ENCODE results near the gene TOGARAM2. TPM values are rescaled to one million over a fixed set of nuclear protein-coding genes. Genes with fewer than 3 reads are reported as not detected.
"Not testable (repeated sequence)": the region's sequence is repeated elsewhere in the genome, so short reads cannot be mapped to it uniquely, and the experiment has no call there.

TOGARAM2 gene
- total RNA-seq, 5 donors from 2014 or later (not counting 1 experiment from before 2014, with no cell fraction given), result 1.7 to 5.2 (median 2.7) TPM

DNA sequence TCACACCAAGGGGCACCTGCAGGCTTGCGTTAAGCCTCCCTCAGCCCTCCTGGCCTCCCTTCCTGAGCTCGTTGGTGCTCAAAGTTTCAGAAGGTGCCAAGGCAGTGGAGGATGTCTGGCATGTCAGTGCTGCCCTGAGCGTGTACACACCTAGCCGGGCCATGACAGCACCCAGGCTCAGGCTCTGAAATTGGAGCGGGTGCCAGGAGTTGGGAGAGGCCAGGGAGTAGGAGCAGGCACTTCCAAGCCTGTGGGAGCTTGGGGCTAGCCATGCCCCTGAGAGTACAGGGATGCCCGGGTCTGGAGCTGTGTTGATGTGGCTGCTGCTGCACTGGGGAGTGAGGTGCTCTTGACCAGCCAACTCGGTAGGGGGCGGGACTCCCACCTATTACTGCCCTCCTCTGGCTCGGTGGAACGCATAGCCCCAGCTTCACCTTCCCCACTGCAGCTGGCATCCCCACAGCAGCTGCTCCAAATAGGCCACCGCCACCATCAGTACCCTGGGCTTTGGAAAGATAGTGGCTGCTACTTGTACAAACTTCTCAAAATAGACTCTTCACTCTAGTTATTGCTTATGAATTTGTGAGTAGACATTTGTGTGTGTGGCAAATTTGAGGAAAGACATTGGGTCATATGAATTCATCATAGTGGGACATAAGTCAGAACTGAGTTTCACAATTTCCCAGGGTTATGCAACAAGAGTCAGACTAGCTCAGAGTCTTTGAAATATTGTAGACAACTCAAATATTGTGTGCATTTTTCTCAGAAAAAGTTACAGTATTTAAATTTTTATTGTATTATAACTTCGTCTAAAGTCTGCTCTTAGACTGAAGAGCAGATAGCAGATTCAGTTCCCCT, 100.0 kb downstream of the TOGARAM2 start:
- Histone ChIP-seq H3K9me3 (no peaks in the 10 kb centered on the region), H3K36me3 (ENCODE audit: control insufficient read depth in 2 of 2, extremely low read depth in 1 of 2, insufficient read depth in 1 of 2, low read length in 1 of 2) (no peaks in the 10 kb centered on the region), H3K4me1 (ENCODE audit: control insufficient read depth in 1 of 2, extremely low read depth in 1 of 2, insufficient read depth in 2 of 2, low read length in 2 of 2) (no peaks in the 10 kb centered on the region), H3K27me3 (replicated peaks in 1 of 2; ENCODE audit: control insufficient read depth in 2 of 2, extremely low read depth in 1 of 2, insufficient read depth in 2 of 2, low read length in 1 of 2) (peaks cover 0 to 5% of the 10 kb centered on the region in 2 experiments), H3K27ac (ENCODE audit: low read length) (no peak overlapping the region), H3K4me3 (ENCODE audit: control insufficient read depth in 1 of 2, extremely low read depth in 1 of 2, low read length in 1 of 2) (no peak overlapping the region)
- no peak overlapping the region for H3K4me3 Mint-ChIP-seq
- ChIA-PET CTCF (no interaction called here), POLR2A (no interaction called here)
- 94% methylated on average over 5 of the region's 12 CpGs for WGBS (ENCODE audit: insufficient coverage)
- no peak for ATAC-seq (replicated peaks in 1 of 4)
- peaks cover 0 to 8% (median 2%) of the 10 kb centered on the region in 3 donors for H3K9me3 Mint-ChIP-seq
- DNase-seq, result no peak
- no peak overlapping the region for H3K27ac Mint-ChIP-seq
- no peaks in the 10 kb centered on the region for H3K27me3 Mint-ChIP-seq
- no peaks in the 10 kb centered on the region for H3K36me3 Mint-ChIP-seq
- H3K4me1 Mint-ChIP-seq, result no peaks in the 10 kb centered on the region

DNA sequence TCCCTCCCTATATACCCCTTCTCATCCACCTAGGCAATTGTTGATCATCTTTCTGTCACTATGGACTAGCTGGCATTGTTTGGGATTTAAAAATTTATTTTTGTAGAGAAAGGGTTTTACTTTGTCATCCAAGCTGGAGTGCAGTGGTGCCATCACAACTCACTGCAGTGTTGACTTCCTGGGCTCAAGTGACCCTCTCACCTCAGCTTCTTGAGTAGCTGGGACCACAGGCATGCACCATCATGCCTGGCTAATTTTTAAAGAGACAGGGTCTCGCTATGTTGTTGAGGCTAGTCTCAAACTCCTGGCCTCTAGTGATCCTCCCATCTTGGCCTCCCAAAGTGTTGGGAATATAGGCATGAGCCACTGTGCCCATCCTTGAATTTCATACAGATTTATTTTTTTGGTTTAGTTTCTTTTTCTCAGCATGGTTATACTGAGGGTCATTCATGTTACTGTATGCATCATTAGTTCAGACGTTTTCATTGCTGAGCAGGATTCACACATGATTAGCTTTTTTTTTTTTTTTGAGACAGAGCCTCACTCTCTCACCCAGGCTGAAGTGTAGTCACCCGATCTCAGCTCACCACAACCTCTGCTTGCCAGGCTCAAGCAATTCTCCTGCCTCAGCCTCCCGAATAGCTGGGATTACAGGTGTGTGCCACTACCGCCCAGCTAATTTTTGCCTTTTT, 101.9 kb downstream of the TOGARAM2 start:
- peaks cover 0 to 4% (median 2%) of the 10 kb centered on the region in 3 donors for H3K9me3 Mint-ChIP-seq
- H3K27ac Mint-ChIP-seq, result no peak overlapping the region
- H3K27me3 ChIP-seq (replicated peaks in 1 of 2; ENCODE audit: control insufficient read depth in 2 of 2, extremely low read depth in 1 of 2, insufficient read depth in 2 of 2, low read length in 1 of 2), result peaks cover 0 to 7% of the 10 kb centered on the region in 2 experiments
- no peaks in the 10 kb centered on the region for H3K4me1 ChIP-seq (ENCODE audit: control insufficient read depth in 1 of 2, extremely low read depth in 1 of 2, insufficient read depth in 2 of 2, low read length in 2 of 2)
- H3K4me3 ChIP-seq (ENCODE audit: control insufficient read depth in 1 of 2, extremely low read depth in 1 of 2, low read length in 1 of 2), result no peak overlapping the region
- no peaks in the 10 kb centered on the region for H3K4me1 Mint-ChIP-seq
- H3K9me3 ChIP-seq, result no peaks in the 10 kb centered on the region
- 78% methylated on average over 3 of the region's 5 CpGs for WGBS (ENCODE audit: insufficient coverage)
- H3K27me3 Mint-ChIP-seq, result peaks cover 6% of the 10 kb centered on the region in 2 donors
- CTCF ChIA-PET, result no interaction called here
- no peak overlapping the region for H3K27ac ChIP-seq (ENCODE audit: low read length)
- H3K4me3 Mint-ChIP-seq, result no peak overlapping the region
- no peak for ATAC-seq (replicated peaks in 1 of 4)
- no peaks in the 10 kb centered on the region for H3K36me3 ChIP-seq (ENCODE audit: control insufficient read depth in 2 of 2, extremely low read depth in 1 of 2, insufficient read depth in 1 of 2, low read length in 1 of 2)
- H3K36me3 Mint-ChIP-seq, result no peaks in the 10 kb centered on the region
- no peak for DNase-seq
- POLR2A ChIA-PET, result no interaction called here

DNA sequence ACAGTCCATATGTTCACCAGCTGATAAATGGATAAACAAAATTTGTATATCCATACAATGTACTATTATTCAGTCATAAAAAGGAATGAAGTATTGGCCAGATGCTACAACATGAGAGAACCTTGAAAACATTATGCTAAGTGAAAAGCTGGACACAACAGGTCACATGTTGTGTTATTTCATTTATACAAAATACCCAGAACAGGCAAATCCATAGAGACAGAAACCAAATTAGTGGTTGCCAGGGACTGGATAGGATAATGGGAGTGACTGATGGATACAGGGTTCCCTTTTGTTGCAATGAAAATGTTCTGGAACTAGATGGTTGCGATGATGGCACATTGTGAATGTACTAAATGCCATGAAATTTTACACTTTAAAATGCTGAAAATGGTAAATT, 103.5 kb downstream of the TOGARAM2 start:
- Mint-ChIP-seq H3K4me1 (no peaks in the 10 kb centered on the region), H3K27ac (no peak overlapping the region), H3K27me3 (peaks cover 9 to 14% of the 10 kb centered on the region in 2 donors), H3K36me3 (no peaks in the 10 kb centered on the region), H3K9me3 (no peaks in the 10 kb centered on the region), H3K4me3 (no peak overlapping the region)
- no peaks in the 10 kb centered on the region for H3K4me1 ChIP-seq (ENCODE audit: control insufficient read depth in 1 of 2, extremely low read depth in 1 of 2, insufficient read depth in 2 of 2, low read length in 2 of 2)
- H3K4me3 ChIP-seq (ENCODE audit: control insufficient read depth in 1 of 2, extremely low read depth in 1 of 2, low read length in 1 of 2), result no peak overlapping the region
- ATAC-seq (replicated peaks in 1 of 4) (no peak), DNase-seq (no peak)
- no peaks in the 10 kb centered on the region for H3K9me3 ChIP-seq
- no peak overlapping the region for H3K27ac ChIP-seq (ENCODE audit: low read length)
- CTCF ChIA-PET, result no interaction called here
- WGBS (ENCODE audit: insufficient coverage), result no CpG with 5 or more reads among the region's 1 CpG
- H3K27me3 ChIP-seq (replicated peaks in 1 of 2; ENCODE audit: control insufficient read depth in 2 of 2, extremely low read depth in 1 of 2, insufficient read depth in 2 of 2, low read length in 1 of 2), result peaks cover 0 to 7% of the 10 kb centered on the region in 2 experiments
- POLR2A ChIA-PET, result no interaction called here
- H3K36me3 ChIP-seq (ENCODE audit: control insufficient read depth in 2 of 2, extremely low read depth in 1 of 2, insufficient read depth in 1 of 2, low read length in 1 of 2), result no peaks in the 10 kb centered on the region

DNA sequence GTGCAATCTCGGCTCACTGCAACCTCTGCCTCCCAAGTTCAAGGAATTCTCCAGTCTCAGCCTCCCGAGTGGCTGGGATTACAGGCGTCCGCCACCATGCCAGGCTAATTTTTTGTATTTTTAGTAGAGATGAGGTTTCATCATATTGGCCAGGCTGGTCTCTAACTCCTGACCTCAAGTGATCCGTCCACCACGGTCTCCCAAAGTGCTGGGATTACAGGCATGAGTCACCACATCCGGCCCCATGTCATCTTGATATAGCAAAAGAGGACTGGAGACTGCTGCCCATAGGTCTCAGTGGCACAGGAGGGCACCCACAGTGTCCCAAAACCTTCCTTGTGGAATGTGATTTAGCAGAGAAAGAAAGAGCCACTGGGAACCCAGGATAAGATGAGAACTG, 109.2 kb downstream of the TOGARAM2 start:
- H3K4me3 Mint-ChIP-seq; CTCF ChIA-PET; DNase-seq; H3K27me3 ChIP-seq (replicated peaks in 1 of 2; ENCODE audit: control insufficient read depth in 2 of 2, extremely low read depth in 1 of 2, insufficient read depth in 2 of 2, low read length in 1 of 2); H3K36me3 Mint-ChIP-seq; H3K4me3 ChIP-seq (ENCODE audit: control insufficient read depth in 1 of 2, extremely low read depth in 1 of 2, low read length in 1 of 2); H3K36me3 ChIP-seq (ENCODE audit: control insufficient read depth in 2 of 2, extremely low read depth in 1 of 2, insufficient read depth in 1 of 2, low read length in 1 of 2); POLR2A ChIA-PET; H3K27ac Mint-ChIP-seq; H3K4me1 ChIP-seq (ENCODE audit: control insufficient read depth in 1 of 2, extremely low read depth in 1 of 2, insufficient read depth in 2 of 2, low read length in 2 of 2); H3K27ac ChIP-seq (ENCODE audit: low read length); ATAC-seq (replicated peaks in 1 of 4); H3K9me3 ChIP-seq; H3K4me1 Mint-ChIP-seq; H3K9me3 Mint-ChIP-seq: not testable (repeated sequence)
- 76% methylated on average over 3 of the region's 7 CpGs for WGBS (ENCODE audit: insufficient coverage)
- peaks cover 14 to 15% of the 10 kb centered on the region in 2 donors for H3K27me3 Mint-ChIP-seq

DNA sequence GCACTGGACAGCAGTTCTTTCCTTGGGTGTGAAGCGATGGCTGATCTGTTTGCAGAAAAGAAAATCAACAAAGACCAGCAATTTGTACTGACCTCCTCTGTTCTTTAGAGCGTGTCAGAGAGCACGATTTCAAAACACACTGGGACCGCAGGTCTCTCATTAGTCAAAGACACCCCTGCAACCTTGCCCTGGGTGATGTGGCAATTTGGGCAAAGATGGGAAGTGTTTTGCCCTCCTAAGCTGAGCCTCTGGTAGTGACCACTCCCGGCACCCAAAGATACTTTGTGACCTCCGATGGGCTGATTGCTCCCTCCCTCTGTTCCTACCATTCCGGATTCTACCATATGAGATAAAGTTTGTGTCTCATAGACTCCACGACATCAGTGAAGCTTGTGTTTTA, 115.9 kb downstream of the TOGARAM2 start:
- Mint-ChIP-seq H3K4me3 (no peak overlapping the region), H3K36me3 (no peaks in the 10 kb centered on the region), H3K27me3 (peaks cover 0 to 2% of the 10 kb centered on the region in 2 donors), H3K4me1 (no peaks in the 10 kb centered on the region), H3K27ac (no peak overlapping the region), H3K9me3 (no peaks in the 10 kb centered on the region)
- Histone ChIP-seq H3K27ac (ENCODE audit: low read length) (no peak overlapping the region), H3K36me3 (ENCODE audit: control insufficient read depth in 2 of 2, extremely low read depth in 1 of 2, insufficient read depth in 1 of 2, low read length in 1 of 2) (no peaks in the 10 kb centered on the region), H3K27me3 (replicated peaks in 1 of 2; ENCODE audit: control insufficient read depth in 2 of 2, extremely low read depth in 1 of 2, insufficient read depth in 2 of 2, low read length in 1 of 2) (no peaks in the 10 kb centered on the region), H3K4me3 (ENCODE audit: control insufficient read depth in 1 of 2, extremely low read depth in 1 of 2, low read length in 1 of 2) (no peak overlapping the region), H3K9me3 (no peaks in the 10 kb centered on the region), H3K4me1 (ENCODE audit: control insufficient read depth in 1 of 2, extremely low read depth in 1 of 2, insufficient read depth in 2 of 2, low read length in 2 of 2) (no peaks in the 10 kb centered on the region)
- POLR2A ChIA-PET, result interaction anchor here (0.6 kb wide), 2 partner anchors 26 to 42 kb away, joined by 3 to 5 read pairs; no protein-coding TSS in a partner anchor
- CTCF ChIA-PET, result no interaction called here
- WGBS (ENCODE audit: insufficient coverage), result 93% methylated on average over 3 of the region's 8 CpGs
- no peak for DNase-seq
- ATAC-seq (replicated peaks in 1 of 4), result no peak

DNA sequence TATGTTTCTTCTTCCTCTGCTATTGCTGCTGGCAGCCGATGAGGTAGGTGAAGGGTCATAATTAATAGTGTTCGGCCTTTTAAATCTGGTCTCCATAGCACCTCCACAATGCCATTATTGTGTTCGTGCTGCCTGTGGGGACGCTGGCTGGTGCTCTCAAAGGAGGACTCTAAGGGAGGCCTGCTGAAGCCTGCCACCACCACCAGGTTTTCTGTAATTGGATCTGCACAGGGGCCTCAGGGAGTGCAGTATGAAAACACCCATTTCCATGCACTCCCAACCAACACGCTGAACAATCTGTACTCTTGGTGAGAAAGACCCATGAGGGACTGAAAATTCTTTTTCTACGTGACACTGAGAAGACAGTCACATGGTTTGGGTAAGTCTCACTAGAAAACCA, 116.5 kb downstream of the TOGARAM2 start:
- Mint-ChIP-seq H3K27me3 (peaks cover 0 to 2% of the 10 kb centered on the region in 2 donors), H3K4me1 (no peaks in the 10 kb centered on the region), H3K36me3 (no peaks in the 10 kb centered on the region), H3K4me3 (no peak overlapping the region), H3K27ac (no peak overlapping the region), H3K9me3 (no peaks in the 10 kb centered on the region)
- no peak for ATAC-seq (replicated peaks in 1 of 4)
- no peak for DNase-seq
- Histone ChIP-seq H3K4me3 (ENCODE audit: control insufficient read depth in 1 of 2, extremely low read depth in 1 of 2, low read length in 1 of 2) (no peak overlapping the region), H3K4me1 (ENCODE audit: control insufficient read depth in 1 of 2, extremely low read depth in 1 of 2, insufficient read depth in 2 of 2, low read length in 2 of 2) (no peaks in the 10 kb centered on the region), H3K27me3 (replicated peaks in 1 of 2; ENCODE audit: control insufficient read depth in 2 of 2, extremely low read depth in 1 of 2, insufficient read depth in 2 of 2, low read length in 1 of 2) (no peaks in the 10 kb centered on the region), H3K9me3 (no peaks in the 10 kb centered on the region), H3K36me3 (ENCODE audit: control insufficient read depth in 2 of 2, extremely low read depth in 1 of 2, insufficient read depth in 1 of 2, low read length in 1 of 2) (no peaks in the 10 kb centered on the region), H3K27ac (ENCODE audit: low read length) (no peak overlapping the region)
- 92% methylated on average over 4 of the region's 6 CpGs for WGBS (ENCODE audit: insufficient coverage)
- ChIA-PET POLR2A (no interaction called here), CTCF (no interaction called here)
